Endothelial cell of umbilical vein (primary cell): ENCODE data around the gene PLEKHG4. TPM values are rescaled to one million over a fixed set of nuclear protein-coding genes. Genes with fewer than 3 reads are reported as not detected.

ENCODE experiments used
- BruUV-seq: library from RNA; stranded (reverse); fragments of 400-500 nt; replicated peaks from 2 replicates; lab custom pipeline; 2021; lab: Mats Ljungman, UMichigan
- CTCF ChIA-PET: fragments of 300-600, 350-600 bp; sonication (Branson Sonifier 250); formaldehyde crosslinking; loops from one replicate; lab custom pipeline; 2021; ENCODE audit warnings: antibody characterized with exemption, inconsistent platforms; lab: Charles Lee
- POLR2A ChIA-PET: fragments of 300-600, 350-600 bp; sonication (Branson Sonifier 250); formaldehyde crosslinking; loops from one replicate; lab custom pipeline; 2021; ENCODE audit warnings: antibody characterized with exemption, inconsistent platforms; lab: Charles Lee
- DNase-seq: peaks from one replicate; pipeline ENCODE4 v3.0.0-alpha.2; 2011; ENCODE audit warnings: low read depth, low spot score
- FAIRE-seq: peaks from 2 replicates; lab custom pipeline; 2011; peaks lifted over from hg19 to GRCh38; lab: Jason Lieb, UNC
- H2AFZ ChIP-seq: 2 replicates; pipeline ENCODE4 v1.6.0; 2012; ENCODE audit warnings: low read depth, low read length, control low read depth, inconsistent platforms
- H3K27ac ChIP-seq: 2 replicates; pipeline ENCODE4 v1.5.1; 2011; ENCODE audit warnings: low read depth, mild to moderate bottlenecking, control low read depth, low read length, moderate library complexity; ENCODE audit not compliant: insufficient read depth
- H3K27me3 ChIP-seq, 2 experiments: 2 replicates each; pipeline versions ENCODE4 v1.6.0 to v1.6.1; 2011; ENCODE audit warnings: low read length in 2 of 2, mixed read lengths in 1 of 2; ENCODE audit not compliant: control insufficient read depth in 2 of 2, insufficient read depth in 2 of 2
- H3K36me3 ChIP-seq, 2 experiments: 2 replicates in 1 of 2; 3 replicates in 1 of 2; pipeline ENCODE4 v1.5.1; 2011; ENCODE audit warnings: low read length in 2 of 2, mild to moderate bottlenecking in 1 of 2, moderate library complexity in 1 of 2; ENCODE audit not compliant: control insufficient read depth in 2 of 2, insufficient read depth in 2 of 2; ENCODE audit errors: extremely low read depth in 1 of 2
- H3K4me1 ChIP-seq: 3 replicates; pipeline ENCODE4 v1.5.1; 2011; ENCODE audit warnings: mild to moderate bottlenecking, low read length; ENCODE audit not compliant: control insufficient read depth, insufficient read depth; ENCODE audit errors: extremely low read depth
- H3K4me2 ChIP-seq: 2 replicates; pipeline ENCODE4 v1.6.1; 2011; ENCODE audit warnings: low read length, control low read depth, mixed read lengths; ENCODE audit not compliant: insufficient read depth
- H3K4me3 ChIP-seq, 3 experiments: fragments of 200-600 bp in 1 of 3; sonication (generic), shearing (Covaris generic) in 1 of 3; replicated peaks in 1 of 3; 2 replicates each; pipeline ENCODE4 v1.5.1; 2011 to 2016; ENCODE audit warnings: control low read depth in 3 of 3, low read length in 3 of 3, mild to moderate bottlenecking in 2 of 3, inconsistent platforms in 1 of 3, low read depth in 1 of 3, moderate library complexity in 1 of 3; ENCODE audit not compliant: insufficient read depth in 1 of 3
- H3K79me2 ChIP-seq: 2 replicates; pipeline ENCODE4 v1.6.0; 2012; ENCODE audit warnings: low read length, inconsistent platforms; ENCODE audit not compliant: control insufficient read depth, insufficient read depth
- H3K9ac ChIP-seq: replicated peaks from 2 replicates; pipeline ENCODE3; 2011; ENCODE audit warnings: low read length, control low read depth; ENCODE audit not compliant: insufficient read depth; ENCODE audit errors: extremely low read depth
- H3K9me1 ChIP-seq: replicated peaks from 3 replicates; pipeline ENCODE4 v1.6.0; 2011; ENCODE audit warnings: mild to moderate bottlenecking, low read length; ENCODE audit not compliant: control insufficient read depth, insufficient read depth; ENCODE audit errors: extremely low read depth
- H3K9me3 ChIP-seq: replicated peaks from 2 replicates; pipeline ENCODE4 v1.5.1; 2012; ENCODE audit warnings: low read length, inconsistent platforms; ENCODE audit not compliant: control insufficient read depth, insufficient read depth
- H4K20me1 ChIP-seq: replicated peaks from 2 replicates; pipeline ENCODE3; 2011; ENCODE audit warnings: mild to moderate bottlenecking, low read length; ENCODE audit not compliant: control insufficient read depth, insufficient read depth; ENCODE audit errors: extremely low read depth
- EZH2 ChIP-seq: IDR thresholded peaks from 2 replicates; pipeline ENCODE4 v1.6.1; 2012; ENCODE audit warnings: borderline replicate concordance, low read depth, mild to moderate bottlenecking, moderate library complexity, low read length, inconsistent platforms; ENCODE audit not compliant: severe bottlenecking
- FOS ChIP-seq: IDR thresholded peaks from 2 replicates; pipeline ENCODE4 v1.6.1; 2011; ENCODE audit warnings: mild to moderate bottlenecking, low read length, moderate library complexity, borderline replicate concordance; ENCODE audit not compliant: insufficient read depth
- GATA2 ChIP-seq: IDR thresholded peaks from 2 replicates; pipeline ENCODE4 v1.7.0; 2011; ENCODE audit warnings: low read depth, mild to moderate bottlenecking, moderate library complexity, mixed read lengths, low read length; ENCODE audit not compliant: insufficient read length, insufficient read depth
- MYC ChIP-seq: IDR thresholded peaks from one replicate; pipeline ENCODE4 v1.6.1; 2011; ENCODE audit warnings: mild to moderate bottlenecking, low read depth, low read length
- POLR2A ChIP-seq: IDR thresholded peaks from 2 replicates; pipeline ENCODE4 v1.6.1; 2012; ENCODE audit warnings: low read depth, mild to moderate bottlenecking, control low read depth, low read length
- POLR2AphosphoS5 ChIP-seq: IDR thresholded peaks from 2 replicates; pipeline ENCODE4 v1.6.1; 2012; ENCODE audit warnings: low read depth, mild to moderate bottlenecking, control low read depth, low read length, moderate library complexity; ENCODE audit not compliant: insufficient read depth
- dilution Hi-C: fragments of 300-500 bp; cut with MboI; formaldehyde crosslinking; loops from one replicate; pipeline ENCODE4 v1.15.0; 2019; ENCODE audit warnings: low sequenced_read_pairs; ENCODE audit not compliant: extremely low pct_ligation_motif_present
- intact Hi-C: fragments of 100-400 bp; cut with micrococcal nuclease; formaldehyde crosslinking; loops from one replicate; pipeline ENCODE4 v1.10.0; 2022
- polyA plus RNA-seq, 4 experiments: library from polyadenylated mRNA; depleted of rRNA in 3 of 4; stranded (reverse) in 3 of 4; unstranded in 1 of 4; fragments of >200 nt; gene quantifications; 2 replicates each; pipeline versions ENCODE4 v1.2.1 to v1.2.3, GENCODE V29; 2011 to 2012; ENCODE audit warnings: missing spikeins in 1 of 4
- total RNA-seq: library from RNA; stranded (reverse); gene quantifications from 2 replicates; pipeline ENCODE4 v1.2.3, GENCODE V29; 2021
- TF ChIP-seq, protein P1 (sequence below): IDR thresholded peaks from 2 replicates; pipeline ENCODE4 v1.6.1; 2011; ENCODE audit not compliant: insufficient read depth, insufficient read length
- TF ChIP-seq, protein P2 (sequence below), 2 donors: IDR thresholded peaks; 1 replicate in 1 of 2; 2 replicates in 1 of 2; pipeline ENCODE4 v1.5.1; 2011; ENCODE audit warnings: low read length in 2 of 2, mild to moderate bottlenecking in 2 of 2, moderate library complexity in 2 of 2, control low read depth in 1 of 2, inconsistent platforms in 1 of 2, low read depth in 1 of 2; ENCODE audit not compliant: insufficient read depth in 1 of 2; ENCODE audit errors: extremely low read depth in 1 of 2

PLEKHG4 gene
- total and polyA plus RNA-seq, 2 donors (not counting 3 experiments of a cell fraction or from before 2014, with no cell fraction given) = 26.6 to 34.8 TPM

DNA sequence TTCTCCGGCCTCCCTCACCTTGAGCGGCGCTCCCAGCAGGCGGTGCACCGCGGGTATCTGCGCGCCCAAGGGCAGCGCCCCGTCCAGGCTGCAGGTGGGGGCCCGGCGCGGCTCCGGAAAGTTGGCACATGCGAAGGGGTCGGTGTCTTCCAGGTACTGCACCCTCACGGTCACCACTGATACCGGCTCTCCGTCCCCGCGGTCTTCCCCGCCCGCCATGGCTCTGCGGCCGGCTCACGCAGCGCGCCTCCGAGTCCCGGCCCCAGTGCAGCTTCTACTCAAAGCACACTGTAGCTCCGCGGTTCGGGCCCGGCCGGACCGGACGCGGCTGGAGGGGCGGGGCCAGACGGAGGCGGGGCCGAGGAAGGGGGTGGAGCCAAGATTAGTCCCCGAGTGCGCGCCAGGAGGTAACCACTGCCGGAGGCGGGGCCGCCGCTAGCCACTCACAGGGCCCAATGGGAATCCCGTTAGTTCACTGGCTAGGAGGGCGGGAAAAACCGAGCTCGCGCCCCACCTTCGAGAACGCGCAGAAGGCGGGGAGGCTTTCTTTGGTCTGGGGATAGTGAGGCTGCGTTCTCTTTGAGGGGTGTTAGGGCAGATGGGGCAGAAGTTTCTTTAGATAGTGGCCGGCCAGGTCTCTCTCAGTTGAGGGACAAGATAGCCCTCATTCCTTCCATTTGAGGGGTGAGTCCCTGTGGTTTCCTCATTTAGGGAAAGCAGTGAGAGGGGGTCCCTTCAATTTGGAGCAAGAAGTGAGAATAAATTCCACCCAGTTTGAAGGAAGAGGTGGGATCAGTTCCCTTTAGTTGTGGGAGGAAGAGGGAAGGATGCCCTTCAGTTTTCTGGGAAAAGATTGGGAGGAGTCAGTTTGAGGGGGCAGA lies 31.9 kb upstream of the PLEKHG4 start, which contains the start of gene FHOD1:
Gene FHOD1 (minus strand): TSS at position 290 of the 881 bp plus-strand sequence. CDS start 71 bp downstream, at position 219.
- BruUV-seq = no TSS peak
- POLR2A ChIA-PET = interaction anchor here (0.7 to 2.7 kb wide), 7 partner anchors 11 to 167 kb away, joined by 3 to 10 read pairs (median 6); partner anchors contain the start of gene TMEM208
- TF ChIP-seq GATA2 = no peak
- peak; percentile 93 for TF ChIP-seq POLR2A
- TF ChIP-seq, protein P1, sequence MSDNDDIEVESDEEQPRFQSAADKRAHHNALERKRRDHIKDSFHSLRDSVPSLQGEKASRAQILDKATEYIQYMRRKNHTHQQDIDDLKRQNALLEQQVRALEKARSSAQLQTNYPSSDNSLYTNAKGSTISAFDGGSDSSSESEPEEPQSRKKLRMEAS = no peak
- no peak for TF ChIP-seq FOS
- no peak for TF ChIP-seq EZH2
- TF ChIP-seq, protein P2, sequence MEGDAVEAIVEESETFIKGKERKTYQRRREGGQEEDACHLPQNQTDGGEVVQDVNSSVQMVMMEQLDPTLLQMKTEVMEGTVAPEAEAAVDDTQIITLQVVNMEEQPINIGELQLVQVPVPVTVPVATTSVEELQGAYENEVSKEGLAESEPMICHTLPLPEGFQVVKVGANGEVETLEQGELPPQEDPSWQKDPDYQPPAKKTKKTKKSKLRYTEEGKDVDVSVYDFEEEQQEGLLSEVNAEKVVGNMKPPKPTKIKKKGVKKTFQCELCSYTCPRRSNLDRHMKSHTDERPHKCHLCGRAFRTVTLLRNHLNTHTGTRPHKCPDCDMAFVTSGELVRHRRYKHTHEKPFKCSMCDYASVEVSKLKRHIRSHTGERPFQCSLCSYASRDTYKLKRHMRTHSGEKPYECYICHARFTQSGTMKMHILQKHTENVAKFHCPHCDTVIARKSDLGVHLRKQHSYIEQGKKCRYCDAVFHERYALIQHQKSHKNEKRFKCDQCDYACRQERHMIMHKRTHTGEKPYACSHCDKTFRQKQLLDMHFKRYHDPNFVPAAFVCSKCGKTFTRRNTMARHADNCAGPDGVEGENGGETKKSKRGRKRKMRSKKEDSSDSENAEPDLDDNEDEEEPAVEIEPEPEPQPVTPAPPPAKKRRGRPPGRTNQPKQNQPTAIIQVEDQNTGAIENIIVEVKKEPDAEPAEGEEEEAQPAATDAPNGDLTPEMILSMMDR (IDR thresholded peaks at IDR 0.05; ENCODE audit: extremely low read depth in 1 of 2, insufficient read depth in 1 of 2, low read depth in 1 of 2, low read length in 2 of 2) = no peak
- TF ChIP-seq MYC = no peak
- peak; percentile 92 for TF ChIP-seq POLR2AphosphoS5
- CTCF ChIA-PET = interaction anchor here (0.6 to 3.2 kb wide), 16 partner anchors 9 to 274 kb away, joined by 3 to 18 read pairs (median 4); partner anchors contain the start of genes TMEM208 and TPPP3
- Histone ChIP-seq H3K27ac (peak within 1 kb of the TSS; percentile 88), H3K4me3 (peak within 1 kb of the TSS; percentile 60 to 89 (median 83)), H3K9me3 (no peaks in the 10 kb centered on the region), H2AFZ (peak within 1 kb of the TSS; percentile 84), H3K27me3 (peaks cover 0 to 3% of the 10 kb centered on the region in 2 experiments), H3K4me1 (peaks cover 46% of the 10 kb centered on the region), H3K9me1 (no peaks in the 10 kb centered on the region), H3K36me3 (no peaks in the 10 kb centered on the region), H3K9ac (peak within 1 kb of the TSS; percentile 69), H4K20me1 (no peaks in the 10 kb centered on the region), H3K4me2 (peak within 1 kb of the TSS; percentile 73), H3K79me2 (peaks cover 28% of the 10 kb centered on the region)
- intact Hi-C loops (loop anchor here (1.0 kb wide), 2 partner anchors 21 to 49 kb away; no protein-coding TSS in a partner anchor), dilution Hi-C loops (no loop called here)
- FAIRE-seq (peak; percentile 98), DNase-seq (peak; percentile 98)
